Gastrocnemius medialis (tissue), 4 donors: Measurements from ENCODE around the gene SPI1. TPM values are rescaled to one million over a fixed set of nuclear protein-coding genes. Genes with fewer than 3 reads are reported as not detected.

Experiments
- ATAC-seq, 2 donors: fragments of 150-250 bp; one replicate each; pipeline ENCODE4 v1.9.1; 2016
- DNase-seq, 2 donors: peaks; one replicate each; pipeline ENCODE4 v3.0.0-alpha.2; 2019
- H3K27ac ChIP-seq, 4 donors: fragments of 200-600 bp; sonication (generic); 1 replicate in 1 of 4; 2 replicates in 3 of 4; pipeline ENCODE4 v1.5.1; 2016 to 2018; ENCODE audit warnings: mild to moderate bottlenecking in 2 of 4, moderate library complexity in 1 of 4
- H3K27me3 ChIP-seq, 3 donors: fragments of 200-600 bp; sonication (generic) in 2 of 3; 1 replicate in 1 of 3; 2 replicates in 2 of 3; pipeline versions ENCODE4 v1.5.1 to v1.6.0; 2016 to 2019; ENCODE audit warnings: mild to moderate bottlenecking in 1 of 3, moderate library complexity in 1 of 3
- H3K36me3 ChIP-seq, 2 donors: fragments of 200-600 bp; sonication (generic) in 1 of 2; one replicate each; pipeline ENCODE4 v1.5.1; 2017 to 2018
- H3K4me1 ChIP-seq, 2 donors: fragments of 200-600 bp; sonication (generic) in 1 of 2; one replicate each; pipeline ENCODE4 v1.5.1; 2016 to 2017; ENCODE audit warnings: mild to moderate bottlenecking in 2 of 2
- H3K4me3 ChIP-seq, 4 donors: fragments of 200-600 bp; sonication (generic) in 3 of 4; 1 replicate in 1 of 4; 2 replicates in 3 of 4; pipeline ENCODE4 v1.5.1; 2016 to 2019; ENCODE audit warnings: mild to moderate bottlenecking in 2 of 4
- H3K9me3 ChIP-seq, 3 donors: fragments of 200-600 bp; sonication (generic) in 2 of 3; 1 replicate in 1 of 3; 2 replicates in 2 of 3; pipeline ENCODE4 v1.5.1; 2016 to 2019
- CTCF ChIP-seq, 5 experiments: fragments of 450-650 bp in 3 of 5; fragments of 200-600 bp in 2 of 5; sonication (generic) in 2 of 5; IDR thresholded peaks in 4 of 5; conservative IDR thresholded peaks in 1 of 5; 1 replicate in 4 of 5; 2 replicates in 1 of 5; pipeline ENCODE4 v1.5.1; 2016 to 2019; ENCODE audit warnings: antibody characterized with exemption in 5 of 5, mild to moderate bottlenecking in 3 of 5, moderate library complexity in 3 of 5
- POLR2A ChIP-seq, 2 donors: fragments of 450-650 bp; IDR thresholded peaks; one replicate each; pipeline ENCODE4 v1.6.1; 2017; ENCODE audit warnings: antibody characterized with exemption in 2 of 2, mild to moderate bottlenecking in 2 of 2, moderate library complexity in 2 of 2
- in situ Hi-C, 4 donors: fragments of 200-750 bp; cut with MboI; loops; one replicate each; pipeline versions ENCODE4 v1.15.0 to v1.8.0; 2017; ENCODE audit warnings: low sequenced_read_pairs in 4 of 4
- intact Hi-C: fragments of 100-400 bp; cut with DNase I; formaldehyde crosslinking; loops from one replicate; pipeline ENCODE4 v1.15.1; 2023; ENCODE audit warnings: low total_unique reads
- total RNA-seq, 4 donors: library from RNA; depleted of rRNA; stranded (reverse); fragments of >200 nt; gene quantifications; one replicate each; pipeline versions ENCODE4 v1.1.0 to v1.2.3, GENCODE V29; 2016

SPI1 gene
- total RNA-seq, 4 donors from 2014 or later = 0.44 to 7.0 (median 4.2) TPM

- TF ChIP-seq CTCF (IDR thresholded peaks at IDR 0.05 in 4 of 5, conservative IDR thresholded peaks at IDR 0.05 in 1 of 5) = no peak
- ATAC-seq = no peak
- Histone ChIP-seq H3K9me3 (no peaks in the 10 kb centered on the region), H3K4me3 (no peak overlapping the region), H3K36me3 (no peaks in the 10 kb centered on the region), H3K4me1 (peaks cover 1 to 12% of the 10 kb centered on the region in 2 donors), H3K27me3 (no peaks in the 10 kb centered on the region), H3K27ac (no peak overlapping the region)
- intact Hi-C loops (no loop called here), in situ Hi-C loops (no loop called here)
- DNase-seq = no peak
Measured at GRCh38 chr11:47398551-47398950, 20.2 kb upstream of the SPI1 start.

- no peak overlapping the region for H3K27ac ChIP-seq
- in situ Hi-C loops = no loop called here
- H3K27me3 ChIP-seq = no peaks in the 10 kb centered on the region
- no peak overlapping the region for H3K4me3 ChIP-seq
- intact Hi-C loops = no loop called here
- TF ChIP-seq CTCF (IDR thresholded peaks at IDR 0.05 in 4 of 5, conservative IDR thresholded peaks at IDR 0.05 in 1 of 5) = no peak
- no peak for TF ChIP-seq POLR2A (IDR thresholded peaks at IDR 0.05)
- no peaks in the 10 kb centered on the region for H3K36me3 ChIP-seq
- ATAC-seq (no peak), DNase-seq (no peak)
- peaks cover 6 to 17% of the 10 kb centered on the region in 2 donors for H3K4me1 ChIP-seq
- no peaks in the 10 kb centered on the region for H3K9me3 ChIP-seq
Measured at GRCh38 chr11:47398011-47398410, 19.7 kb upstream of the SPI1 start.

- DNase-seq (no peak), ATAC-seq (no peak)
- H3K27me3 ChIP-seq = no peaks in the 10 kb centered on the region
- H3K4me1 ChIP-seq = peaks cover 6 to 22% of the 10 kb centered on the region in 2 donors
- no peak for TF ChIP-seq CTCF (IDR thresholded peaks at IDR 0.05 in 4 of 5, conservative IDR thresholded peaks at IDR 0.05 in 1 of 5)
- H3K36me3 ChIP-seq = no peaks in the 10 kb centered on the region
- H3K9me3 ChIP-seq = no peaks in the 10 kb centered on the region
- in situ Hi-C loops (no loop called here), intact Hi-C loops (no loop called here)
- no peak overlapping the region for H3K4me3 ChIP-seq
- H3K27ac ChIP-seq = peak overlapping the region; percentile 72 to 82 (median 80)
Measured at GRCh38 chr11:47396049-47396320, 17.6 kb upstream of the SPI1 start.

- Histone ChIP-seq H3K27ac (peak overlapping the region; percentile 72 to 82 (median 80)), H3K27me3 (no peaks in the 10 kb centered on the region), H3K9me3 (no peaks in the 10 kb centered on the region), H3K36me3 (no peaks in the 10 kb centered on the region), H3K4me3 (peak overlapping the region in 1 of 4 donors; percentile 18), H3K4me1 (peaks cover 6 to 22% of the 10 kb centered on the region in 2 donors)
- TF ChIP-seq POLR2A (IDR thresholded peaks at IDR 0.05) = no peak
- no peak for TF ChIP-seq CTCF (IDR thresholded peaks at IDR 0.05 in 4 of 5, conservative IDR thresholded peaks at IDR 0.05 in 1 of 5)
- intact Hi-C loops (no loop called here), in situ Hi-C loops (no loop called here)
- DNase-seq (no peak), ATAC-seq (no peak)
Measured at GRCh38 chr11:47395223-47396048, 17.1 kb upstream of the SPI1 start.
